ENCODE results near the gene MYH15.

MYH15 gene

DNA sequence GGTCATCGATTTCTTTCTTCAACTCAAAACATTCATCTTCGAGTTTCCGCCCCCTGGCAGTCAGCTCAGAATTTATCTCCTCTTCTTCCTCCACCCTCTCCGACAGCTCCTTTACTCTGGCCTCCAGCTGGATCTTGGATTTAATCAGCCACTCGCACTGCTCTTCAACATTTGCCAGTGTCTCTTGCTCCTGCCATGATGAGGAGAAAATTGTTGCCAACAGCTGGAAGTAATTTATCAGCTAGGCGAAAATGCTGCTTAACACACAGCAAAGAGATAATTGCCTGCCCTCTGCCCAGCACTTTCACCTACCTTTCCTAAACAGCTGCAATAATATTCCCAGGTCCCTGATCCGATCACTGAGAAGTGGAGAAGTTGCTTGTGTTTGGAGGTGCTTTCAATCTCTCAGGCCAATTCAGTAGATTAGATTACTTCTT, 69.3 kb downstream of the MYH15 start:
- Mint-ChIP-seq H3K4me1 (peaks cover 62% of the 10 kb centered on the region), H3K27me3 (ENCODE audit: low read depth, poor library complexity) (peaks cover 2% of the 10 kb centered on the region), H3K27ac (peak overlapping the region; percentile 76), H3K4me3 (peak overlapping the region; percentile 55), H3K36me3 (ENCODE audit: low read depth) (peaks cover 13% of the 10 kb centered on the region), H3K9me3 (peaks cover 14% of the 10 kb centered on the region)
- TF ChIP-seq, protein P1, sequence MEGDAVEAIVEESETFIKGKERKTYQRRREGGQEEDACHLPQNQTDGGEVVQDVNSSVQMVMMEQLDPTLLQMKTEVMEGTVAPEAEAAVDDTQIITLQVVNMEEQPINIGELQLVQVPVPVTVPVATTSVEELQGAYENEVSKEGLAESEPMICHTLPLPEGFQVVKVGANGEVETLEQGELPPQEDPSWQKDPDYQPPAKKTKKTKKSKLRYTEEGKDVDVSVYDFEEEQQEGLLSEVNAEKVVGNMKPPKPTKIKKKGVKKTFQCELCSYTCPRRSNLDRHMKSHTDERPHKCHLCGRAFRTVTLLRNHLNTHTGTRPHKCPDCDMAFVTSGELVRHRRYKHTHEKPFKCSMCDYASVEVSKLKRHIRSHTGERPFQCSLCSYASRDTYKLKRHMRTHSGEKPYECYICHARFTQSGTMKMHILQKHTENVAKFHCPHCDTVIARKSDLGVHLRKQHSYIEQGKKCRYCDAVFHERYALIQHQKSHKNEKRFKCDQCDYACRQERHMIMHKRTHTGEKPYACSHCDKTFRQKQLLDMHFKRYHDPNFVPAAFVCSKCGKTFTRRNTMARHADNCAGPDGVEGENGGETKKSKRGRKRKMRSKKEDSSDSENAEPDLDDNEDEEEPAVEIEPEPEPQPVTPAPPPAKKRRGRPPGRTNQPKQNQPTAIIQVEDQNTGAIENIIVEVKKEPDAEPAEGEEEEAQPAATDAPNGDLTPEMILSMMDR (IDR thresholded peaks at IDR 0.05), result no peak
- DNase-seq, result peak; percentile 40

DNA sequence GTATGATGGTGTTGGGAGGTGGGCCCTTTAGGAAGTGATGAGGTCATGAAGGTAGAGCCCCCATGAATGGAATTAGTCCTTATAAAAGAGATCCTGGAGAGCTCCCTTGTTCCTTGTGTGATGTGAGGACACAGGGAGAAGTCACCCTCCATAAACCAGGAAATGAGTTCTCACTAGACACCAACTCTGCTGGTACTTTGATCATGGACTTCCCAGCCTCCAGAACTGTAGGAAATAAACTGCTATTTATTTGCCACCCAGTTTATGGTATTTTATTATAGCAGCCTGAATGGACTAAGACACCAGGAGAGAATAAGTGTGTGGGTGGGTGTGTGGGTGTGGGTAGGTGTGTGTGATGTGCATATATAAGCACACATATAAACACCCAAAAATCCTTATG, 71.9 kb downstream of the MYH15 start:
- Mint-ChIP-seq H3K9me3 (peaks cover 3% of the 10 kb centered on the region), H3K4me3 (peak overlapping the region; percentile 38), H3K27me3 (ENCODE audit: low read depth, poor library complexity) (peaks cover 2% of the 10 kb centered on the region), H3K36me3 (ENCODE audit: low read depth) (peaks cover 2% of the 10 kb centered on the region), H3K27ac (peak overlapping the region; percentile 66), H3K4me1 (peaks cover 59% of the 10 kb centered on the region)
- DNase-seq, result no peak
- TF ChIP-seq, protein P1 (IDR thresholded peaks at IDR 0.05), result no peak

DNA sequence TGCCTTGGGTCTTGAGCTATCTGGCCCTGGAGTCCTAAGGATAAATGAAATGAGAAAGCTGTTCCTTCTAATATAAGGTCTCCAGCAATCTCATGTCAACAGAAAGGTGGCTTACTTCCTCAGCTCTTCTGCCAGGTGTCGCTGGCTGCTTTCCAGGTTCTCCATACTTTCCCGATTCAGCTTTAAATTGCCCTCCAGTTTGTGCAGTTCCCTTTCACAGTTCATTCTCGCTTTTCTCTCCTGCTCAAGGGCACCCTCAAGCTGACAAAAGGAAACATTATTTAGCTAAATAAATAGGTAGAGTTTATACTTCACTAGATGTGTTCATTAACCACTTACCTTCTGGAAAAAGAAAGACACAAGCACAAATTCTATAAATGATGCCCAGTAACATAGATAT, 73.0 kb downstream of the MYH15 start:
- peaks cover 2% of the 10 kb centered on the region for H3K27me3 Mint-ChIP-seq (ENCODE audit: low read depth, poor library complexity)
- no peak overlapping the region for H3K27ac Mint-ChIP-seq
- TF ChIP-seq, protein P1 (IDR thresholded peaks at IDR 0.05), result no peak
- H3K9me3 Mint-ChIP-seq, result peaks cover 14% of the 10 kb centered on the region
- no peak for DNase-seq
- H3K4me3 Mint-ChIP-seq, result no peak overlapping the region
- H3K36me3 Mint-ChIP-seq (ENCODE audit: low read depth), result peaks cover 9% of the 10 kb centered on the region
- H3K4me1 Mint-ChIP-seq, result peaks cover 50% of the 10 kb centered on the region

DNA sequence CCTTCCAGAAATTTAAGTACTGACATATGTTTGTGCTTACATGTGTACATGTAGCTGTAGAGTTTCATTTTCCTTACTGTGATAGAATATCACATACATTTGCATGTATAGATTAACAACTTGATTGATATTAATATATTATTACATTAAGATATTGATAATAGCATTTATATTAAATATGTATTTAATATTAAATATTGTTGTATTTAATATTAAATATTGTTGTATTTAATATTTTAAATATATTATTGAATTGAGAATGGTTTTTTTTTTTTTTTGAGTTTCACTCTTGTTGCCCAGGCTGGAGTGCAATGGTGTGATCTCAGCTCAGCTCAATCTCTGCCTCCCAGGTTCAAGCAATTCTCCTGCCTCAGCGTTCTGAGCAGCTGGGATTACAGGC, 76.5 kb downstream of the MYH15 start:
- Mint-ChIP-seq H3K27me3 (ENCODE audit: low read depth, poor library complexity) (peaks cover 2% of the 10 kb centered on the region), H3K36me3 (ENCODE audit: low read depth) (peaks cover 15% of the 10 kb centered on the region), H3K9me3 (peaks cover 25% of the 10 kb centered on the region), H3K4me1 (peaks cover 15% of the 10 kb centered on the region), H3K27ac (no peak overlapping the region), H3K4me3 (no peak overlapping the region)
- TF ChIP-seq, protein P1 (IDR thresholded peaks at IDR 0.05), result no peak
- no peak for DNase-seq

DNA sequence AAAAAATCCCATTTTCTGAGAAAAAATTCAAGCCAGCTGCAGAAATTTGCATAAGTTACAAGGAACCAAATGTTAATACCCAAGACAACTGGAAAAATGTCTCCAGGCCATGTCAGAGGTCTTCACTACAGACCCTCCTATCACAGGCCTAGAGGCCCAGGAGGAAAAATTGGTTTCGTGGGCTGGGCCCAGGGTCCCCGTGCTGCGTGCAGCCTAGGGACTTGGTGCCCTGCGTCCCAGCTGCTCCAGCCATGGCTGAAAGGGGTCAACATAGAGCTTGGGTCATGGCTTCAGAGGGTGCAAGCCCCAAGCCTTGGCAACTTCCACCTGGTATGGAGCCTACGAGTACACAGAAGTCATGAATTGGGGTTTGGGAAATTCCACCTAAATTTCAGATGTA, 78.0 kb downstream of the MYH15 start:
- Mint-ChIP-seq H3K4me1 (peaks cover 9% of the 10 kb centered on the region), H3K36me3 (ENCODE audit: low read depth) (peaks cover 15% of the 10 kb centered on the region), H3K27ac (no peak overlapping the region)

DNA sequence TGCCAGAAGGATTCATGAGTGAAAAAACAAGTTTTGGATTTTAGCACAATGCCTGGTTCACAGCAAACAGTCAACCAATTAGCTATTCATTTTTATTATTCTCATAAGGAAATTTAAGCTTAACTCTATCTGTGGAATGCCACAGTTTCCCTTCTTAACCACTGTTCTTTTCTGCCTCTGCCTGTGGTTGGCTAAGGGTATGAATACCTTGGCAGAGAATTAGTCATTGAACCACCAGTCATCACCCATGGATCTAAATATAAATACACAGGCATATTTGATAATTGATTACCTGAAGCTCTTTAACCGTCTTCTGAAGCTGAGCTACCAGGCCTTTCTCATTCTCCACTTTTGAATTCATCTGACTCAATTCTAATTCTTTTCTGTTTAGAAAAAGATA, 79.9 kb downstream of the MYH15 start:
- DNase-seq, result no peak
- Mint-ChIP-seq H3K4me1 (peaks cover 8% of the 10 kb centered on the region), H3K27ac (no peak overlapping the region), H3K36me3 (ENCODE audit: low read depth) (peaks cover 15% of the 10 kb centered on the region), H3K27me3 (ENCODE audit: low read depth, poor library complexity) (no peaks in the 10 kb centered on the region), H3K4me3 (no peak overlapping the region), H3K9me3 (peaks cover 25% of the 10 kb centered on the region)
- TF ChIP-seq, protein P1 (IDR thresholded peaks at IDR 0.05), result no peak

More for the DNA sequence above, 78.0 kb downstream of the MYH15 start:
- no peak for DNase-seq
- Mint-ChIP-seq H3K4me3 (no peak overlapping the region), H3K27me3 (ENCODE audit: low read depth, poor library complexity) (no peaks in the 10 kb centered on the region), H3K9me3 (peaks cover 25% of the 10 kb centered on the region)
- TF ChIP-seq, protein P1 (IDR thresholded peaks at IDR 0.05), result no peak
